ENCODE measurements around the gene ZNF681. TPM values are rescaled to one million over a fixed set of nuclear protein-coding genes. Genes with fewer than 3 reads are reported as not detected.

The ZNF681 gene
- total and polyA plus RNA-seq, 2 of the 13 experiments (the other 11 are each of a cell fraction or from before 2014, with no cell fraction given): not detected

DNA sequence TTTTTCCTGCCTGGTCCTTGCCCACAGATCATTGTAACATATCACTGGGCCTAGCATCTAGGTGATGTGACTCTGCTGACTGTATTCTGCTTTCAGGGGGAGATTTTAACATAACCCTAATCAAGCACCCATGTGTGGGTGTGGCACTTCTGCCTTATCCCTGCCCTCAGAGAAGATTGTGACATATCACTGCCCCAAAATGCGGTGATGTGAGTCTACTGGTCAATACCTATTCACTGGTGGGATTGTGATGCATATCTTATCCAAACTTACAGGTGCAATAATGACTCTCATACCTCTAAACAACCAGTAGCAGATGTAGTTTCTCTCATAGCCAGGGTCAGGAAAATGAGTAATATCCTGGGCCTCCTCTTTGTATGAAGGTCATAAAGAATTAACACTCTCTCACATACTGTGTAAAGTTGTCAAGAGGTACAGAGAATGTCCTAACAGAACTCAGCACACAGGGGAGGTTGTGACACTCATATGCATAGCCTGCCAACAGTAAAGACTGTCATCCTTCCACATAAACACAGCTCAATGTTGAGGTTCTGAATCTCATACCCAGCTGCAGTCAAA is 12.1 kb upstream of the ZNF681 start (continued):
- TF ChIP-seq, protein P1, sequence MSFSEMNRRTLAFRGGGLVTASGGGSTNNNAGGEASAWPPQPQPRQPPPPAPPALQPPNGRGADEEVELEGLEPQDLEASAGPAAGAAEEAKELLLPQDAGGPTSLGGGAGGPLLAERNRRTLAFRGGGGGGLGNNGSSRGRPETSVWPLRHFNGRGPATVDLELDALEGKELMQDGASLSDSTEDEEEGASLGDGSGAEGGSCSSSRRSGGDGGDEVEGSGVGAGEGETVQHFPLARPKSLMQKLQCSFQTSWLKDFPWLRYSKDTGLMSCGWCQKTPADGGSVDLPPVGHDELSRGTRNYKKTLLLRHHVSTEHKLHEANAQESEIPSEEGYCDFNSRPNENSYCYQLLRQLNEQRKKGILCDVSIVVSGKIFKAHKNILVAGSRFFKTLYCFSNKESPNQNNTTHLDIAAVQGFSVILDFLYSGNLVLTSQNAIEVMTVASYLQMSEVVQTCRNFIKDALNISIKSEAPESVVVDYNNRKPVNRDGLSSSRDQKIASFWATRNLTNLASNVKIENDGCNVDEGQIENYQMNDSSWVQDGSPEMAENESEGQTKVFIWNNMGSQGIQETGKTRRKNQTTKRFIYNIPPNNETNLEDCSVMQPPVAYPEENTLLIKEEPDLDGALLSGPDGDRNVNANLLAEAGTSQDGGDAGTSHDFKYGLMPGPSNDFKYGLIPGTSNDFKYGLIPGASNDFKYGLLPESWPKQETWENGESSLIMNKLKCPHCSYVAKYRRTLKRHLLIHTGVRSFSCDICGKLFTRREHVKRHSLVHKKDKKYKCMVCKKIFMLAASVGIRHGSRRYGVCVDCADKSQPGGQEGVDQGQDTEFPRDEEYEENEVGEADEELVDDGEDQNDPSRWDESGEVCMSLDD (CRISPR knock-in tag; IDR thresholded peaks at IDR 0.05; ENCODE audit: borderline replicate concordance): no peak
- TF ChIP-seq DMAP1 (CRISPR knock-in tag; IDR thresholded peaks at IDR 0.05) (no peak), ZNF20 (CRISPR knock-in tag; IDR thresholded peaks at IDR 0.05) (no peak), ZBTB3 (CRISPR knock-in tag; IDR thresholded peaks at IDR 0.05; ENCODE audit: borderline replicate concordance, low read depth) (no peak), KLF12 (CRISPR knock-in tag; IDR thresholded peaks at IDR 0.05; ENCODE audit: borderline replicate concordance) (no peak), ZNF768 (CRISPR knock-in tag; IDR thresholded peaks at IDR 0.05) (no peak), DR1 (CRISPR knock-in tag; IDR thresholded peaks at IDR 0.05) (no peak), GTF2F1 (IDR thresholded peaks at IDR 0.05; ENCODE audit: low read length) (no peak), ZFP62 (CRISPR knock-in tag; IDR thresholded peaks at IDR 0.05) (no peak), TBP (CRISPR knock-in tag; IDR thresholded peaks at IDR 0.05) (no peak), TBX2 (CRISPR knock-in tag; IDR thresholded peaks at IDR 0.05; ENCODE audit: borderline replicate concordance) (no peak), PCBP1 (IDR thresholded peaks at IDR 0.05; ENCODE audit: borderline replicate concordance, low read depth, low read length) (no peak), ZNF121 (CRISPR knock-in tag; IDR thresholded peaks at IDR 0.05) (no peak), EZH2 (conservative IDR thresholded peaks at IDR 0.05; ENCODE audit: low read depth, low read length) (no peak), ATF1 (CRISPR knock-in tag; IDR thresholded peaks at IDR 0.05) (no peak), ZNF333 (CRISPR knock-in tag; IDR thresholded peaks at IDR 0.05; ENCODE audit: borderline replicate concordance) (no peak), JUND (CRISPR knock-in tag; IDR thresholded peaks at IDR 0.05) (no peak)
- TF ChIP-seq, protein P2, sequence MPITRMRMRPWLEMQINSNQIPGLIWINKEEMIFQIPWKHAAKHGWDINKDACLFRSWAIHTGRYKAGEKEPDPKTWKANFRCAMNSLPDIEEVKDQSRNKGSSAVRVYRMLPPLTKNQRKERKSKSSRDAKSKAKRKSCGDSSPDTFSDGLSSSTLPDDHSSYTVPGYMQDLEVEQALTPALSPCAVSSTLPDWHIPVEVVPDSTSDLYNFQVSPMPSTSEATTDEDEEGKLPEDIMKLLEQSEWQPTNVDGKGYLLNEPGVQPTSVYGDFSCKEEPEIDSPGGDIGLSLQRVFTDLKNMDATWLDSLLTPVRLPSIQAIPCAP (CRISPR knock-in tag; IDR thresholded peaks at IDR 0.05; ENCODE audit: low read depth): no peak
